Measurements from ENCODE around the gene STYK1.

Gene STYK1

DNA sequence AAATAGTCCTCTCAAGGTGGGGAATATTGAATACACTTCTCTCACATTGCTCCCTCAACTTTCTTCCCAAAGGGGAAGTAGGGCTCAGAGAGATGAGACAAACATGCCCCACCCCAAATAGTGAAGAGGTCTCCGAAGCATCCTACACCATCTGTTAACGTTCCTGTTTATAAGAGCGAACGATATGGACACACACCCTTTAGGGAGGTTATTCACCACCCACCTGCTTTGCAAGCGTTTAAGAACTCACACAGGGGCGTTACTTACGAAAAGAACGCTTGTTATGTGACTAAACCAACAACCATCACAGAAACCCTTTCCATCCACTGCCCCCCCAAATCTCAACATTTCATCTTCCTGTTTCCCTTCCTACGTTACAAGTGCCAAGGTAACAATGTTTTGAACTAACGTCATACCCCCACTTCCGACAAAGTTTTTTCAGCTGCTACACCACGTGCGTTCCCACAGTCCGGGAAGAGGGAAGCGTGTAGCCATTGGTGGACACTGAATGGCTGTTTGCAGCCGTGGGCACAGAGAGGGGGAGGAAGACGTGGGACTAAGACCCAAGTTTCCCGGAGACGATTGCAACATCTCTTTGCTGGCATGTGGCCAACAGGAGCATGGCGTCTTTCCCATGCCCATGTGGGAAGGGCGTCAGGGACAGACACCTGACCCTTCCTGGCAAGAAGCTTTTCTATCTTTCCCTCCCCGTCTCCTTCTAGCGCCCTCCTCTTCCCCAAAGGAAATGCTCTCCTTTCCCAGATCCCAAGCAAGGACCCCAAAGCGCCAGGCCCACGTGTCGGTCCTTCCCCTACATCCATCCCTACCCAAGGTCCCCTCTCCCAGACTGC, 48.0 kb upstream of the STYK1 start:
- peak; percentile 39 for ATAC-seq (ENCODE audit: insufficient read depth, low read depth)
- peaks cover 72% of the 10 kb centered on the region for H3K4me1 ChIP-seq (ENCODE audit: insufficient read depth, low read length)

GRCh38 chr12:10720974-10721650, 47.3 kb upstream of the STYK1 start:
- Histone ChIP-seq H3K4me1 (ENCODE audit: insufficient read depth, low read length) (peaks cover 80% of the 10 kb centered on the region), H3K36me3 (ENCODE audit: insufficient read depth, low read length) (peaks cover 13% of the 10 kb centered on the region; the same call in 1 of the 2 replicates), H2AFZ (ENCODE audit: low read depth, low read length) (no peak overlapping the region), H3K9me3 (ENCODE audit: insufficient read depth, low read length, severe bottlenecking) (no peaks in the 10 kb centered on the region), H4K20me1 (ENCODE audit: insufficient read depth, low read length) (peaks cover 32% of the 10 kb centered on the region; the same call in 1 of the 2 replicates), H3K9ac (ENCODE audit: low read depth, low read length) (peak overlapping the region; percentile 52; the same call in 1 of the 2 replicates), H3K4me2 (ENCODE audit: insufficient read depth, low read length) (peak overlapping the region; percentile 78), H3K4me3 (ENCODE audit: low read depth in 1 of 2, low read length in 2 of 2) (peak overlapping the region; percentile 29 to 61; a peak in 3 of 4 replicates), H3K27me3 (ENCODE audit: insufficient read depth, low read length, poor library complexity) (peaks cover 30% of the 10 kb centered on the region), H3K79me2 (ENCODE audit: insufficient read depth, low read length) (peaks cover 56% of the 10 kb centered on the region), H3K27ac (ENCODE audit: low read length) (peak overlapping the region; percentile 68)
- peak; percentile 44 for ATAC-seq (ENCODE audit: insufficient read depth, low read depth)
- TF ChIP-seq EZH2 (IDR thresholded peaks at IDR 0.05; ENCODE audit: borderline replicate concordance, low read depth, low read length, severe bottlenecking) = no peak
- TF ChIP-seq, protein P1, sequence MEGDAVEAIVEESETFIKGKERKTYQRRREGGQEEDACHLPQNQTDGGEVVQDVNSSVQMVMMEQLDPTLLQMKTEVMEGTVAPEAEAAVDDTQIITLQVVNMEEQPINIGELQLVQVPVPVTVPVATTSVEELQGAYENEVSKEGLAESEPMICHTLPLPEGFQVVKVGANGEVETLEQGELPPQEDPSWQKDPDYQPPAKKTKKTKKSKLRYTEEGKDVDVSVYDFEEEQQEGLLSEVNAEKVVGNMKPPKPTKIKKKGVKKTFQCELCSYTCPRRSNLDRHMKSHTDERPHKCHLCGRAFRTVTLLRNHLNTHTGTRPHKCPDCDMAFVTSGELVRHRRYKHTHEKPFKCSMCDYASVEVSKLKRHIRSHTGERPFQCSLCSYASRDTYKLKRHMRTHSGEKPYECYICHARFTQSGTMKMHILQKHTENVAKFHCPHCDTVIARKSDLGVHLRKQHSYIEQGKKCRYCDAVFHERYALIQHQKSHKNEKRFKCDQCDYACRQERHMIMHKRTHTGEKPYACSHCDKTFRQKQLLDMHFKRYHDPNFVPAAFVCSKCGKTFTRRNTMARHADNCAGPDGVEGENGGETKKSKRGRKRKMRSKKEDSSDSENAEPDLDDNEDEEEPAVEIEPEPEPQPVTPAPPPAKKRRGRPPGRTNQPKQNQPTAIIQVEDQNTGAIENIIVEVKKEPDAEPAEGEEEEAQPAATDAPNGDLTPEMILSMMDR (IDR thresholded peaks at IDR 0.05; ENCODE audit: borderline replicate concordance, extremely low read depth, low read length, poor library complexity, severe bottlenecking) = no peak
- peak; percentile 32 for DNase-seq

More for the DNA sequence above, 48.0 kb upstream of the STYK1 start:
- TF ChIP-seq, protein P1 (IDR thresholded peaks at IDR 0.05; ENCODE audit: borderline replicate concordance, extremely low read depth, low read length, poor library complexity, severe bottlenecking) = no peak
- no peak for TF ChIP-seq EZH2 (IDR thresholded peaks at IDR 0.05; ENCODE audit: borderline replicate concordance, low read depth, low read length, severe bottlenecking)
- DNase-seq = peak; percentile 67
- Histone ChIP-seq H3K36me3 (ENCODE audit: insufficient read depth, low read length) (0 out of 2 replicates have a peak, but pooled peaks cover 8% of the 10 kb centered on the region), H3K9ac (ENCODE audit: low read depth, low read length) (peak overlapping the region; percentile 52), H3K27me3 (ENCODE audit: insufficient read depth, low read length, poor library complexity) (peaks cover 34% of the 10 kb centered on the region), H3K9me3 (ENCODE audit: insufficient read depth, low read length, severe bottlenecking) (no peaks in the 10 kb centered on the region), H3K27ac (ENCODE audit: low read length) (peak overlapping the region; percentile 68), H3K79me2 (ENCODE audit: insufficient read depth, low read length) (peaks cover 56% of the 10 kb centered on the region), H4K20me1 (ENCODE audit: insufficient read depth, low read length) (peaks cover 29% of the 10 kb centered on the region; the same call in 1 of the 2 replicates), H3K4me2 (ENCODE audit: insufficient read depth, low read length) (peak overlapping the region; percentile 78), H2AFZ (ENCODE audit: low read depth, low read length) (peak overlapping the region; percentile 62), H3K4me3 (ENCODE audit: low read depth in 1 of 2, low read length in 2 of 2) (peak overlapping the region; percentile 29 to 61; a peak in 3 of 4 replicates)

DNA sequence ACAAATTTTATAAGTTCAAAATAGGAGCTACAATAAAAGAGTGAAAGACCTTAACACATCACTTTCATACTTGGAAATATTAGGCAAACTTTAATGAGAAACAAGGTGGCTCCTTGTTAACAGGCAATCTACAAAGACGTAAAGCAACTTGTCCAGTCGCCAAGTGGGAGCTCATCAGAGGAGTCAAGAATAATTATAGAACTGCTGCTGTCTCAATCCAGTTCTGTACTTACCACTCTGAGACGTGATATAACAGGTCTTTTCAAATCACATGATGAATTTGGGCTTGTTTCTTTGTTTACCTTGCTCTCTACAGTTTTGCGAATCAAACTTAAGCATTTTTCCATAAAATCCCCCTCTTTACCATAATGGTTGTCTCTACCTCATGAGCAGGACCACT, 45.6 kb upstream of the STYK1 start:
- Histone ChIP-seq H3K79me2 (ENCODE audit: insufficient read depth, low read length) (peaks cover 56% of the 10 kb centered on the region), H4K20me1 (ENCODE audit: insufficient read depth, low read length) (peaks cover 35% of the 10 kb centered on the region; the same call in 1 of the 2 replicates), H3K4me3 (ENCODE audit: low read depth in 1 of 2, low read length in 2 of 2) (no peak overlapping the region), H3K4me2 (ENCODE audit: insufficient read depth, low read length) (peak overlapping the region; percentile 78; the same call in 1 of the 2 replicates), H2AFZ (ENCODE audit: low read depth, low read length) (no peak overlapping the region), H3K4me1 (ENCODE audit: insufficient read depth, low read length) (peaks cover 90% of the 10 kb centered on the region), H3K36me3 (ENCODE audit: insufficient read depth, low read length) (peaks cover 27% of the 10 kb centered on the region), H3K27me3 (ENCODE audit: insufficient read depth, low read length, poor library complexity) (peaks cover 14% of the 10 kb centered on the region), H3K27ac (ENCODE audit: low read length) (no peak overlapping the region), H3K9me3 (ENCODE audit: insufficient read depth, low read length, severe bottlenecking) (no peaks in the 10 kb centered on the region), H3K9ac (ENCODE audit: low read depth, low read length) (no peak overlapping the region)
- ATAC-seq (ENCODE audit: insufficient read depth, low read depth) = no peak
- no peak for DNase-seq
- TF ChIP-seq, protein P1 (IDR thresholded peaks at IDR 0.05; ENCODE audit: borderline replicate concordance, extremely low read depth, low read length, poor library complexity, severe bottlenecking) = no peak
- no peak for TF ChIP-seq EZH2 (IDR thresholded peaks at IDR 0.05; ENCODE audit: borderline replicate concordance, low read depth, low read length, severe bottlenecking)
